Ascending aorta (tissue), 2 donors: ENCODE results near the gene HDAC8. TPM values are rescaled to one million over a fixed set of nuclear protein-coding genes. Genes with fewer than 3 reads are reported as not detected.
"Not testable (repeated sequence)": the region's sequence is repeated elsewhere in the genome, so short reads cannot be mapped to it uniquely, and the experiment has no call there.

Experiments
- DNase-seq, 2 donors: peaks; one replicate each; pipeline ENCODE4 v3.0.0-alpha.2; 2019; ENCODE audit warnings: low spot score in 2 of 2
- H3K27ac ChIP-seq, 2 donors: fragments of 200-600 bp; sonication (generic); one replicate each; pipeline ENCODE4 v1.5.1; 2016 to 2017; ENCODE audit warnings: mild to moderate bottlenecking in 1 of 2
- H3K27me3 ChIP-seq: fragments of 200-600 bp; sonication (generic); one replicate; pipeline ENCODE4 v1.5.1; 2017
- H3K36me3 ChIP-seq, 2 donors: fragments of 200-600 bp; sonication (generic); one replicate each; pipeline ENCODE4 v1.5.1; 2016
- H3K4me1 ChIP-seq, 2 donors: fragments of 200-600 bp; sonication (generic); one replicate each; pipeline ENCODE4 v1.5.1; 2016 to 2017; ENCODE audit warnings: mild to moderate bottlenecking in 1 of 2
- H3K4me3 ChIP-seq, 2 donors: fragments of 200-600 bp; sonication (generic); one replicate each; pipeline ENCODE4 v1.5.1; 2016 to 2017; ENCODE audit warnings: mild to moderate bottlenecking in 1 of 2
- H3K9me3 ChIP-seq, 2 donors: fragments of 200-600 bp; sonication (generic); one replicate each; pipeline ENCODE4 v1.5.1; 2016
- CTCF ChIP-seq, 3 experiments: fragments of 200-600 bp in 2 of 3; fragments of 450-650 bp in 1 of 3; sonication (generic) in 2 of 3; IDR thresholded peaks; one replicate each; pipeline ENCODE4 v1.5.1; 2016 to 2019; ENCODE audit warnings: antibody characterized with exemption in 3 of 3, mild to moderate bottlenecking in 1 of 3, moderate library complexity in 1 of 3
- intact Hi-C: fragments of 100-400 bp; cut with DNase I; formaldehyde crosslinking; loops from one replicate; pipeline ENCODE4 v1.15.1; 2023
- total RNA-seq: library from RNA; depleted of rRNA; stranded (reverse); fragments of >200 nt; gene quantifications from one replicate; pipeline ENCODE4 v1.1.0, GENCODE V29; 2016

The HDAC8 gene
- total RNA-seq, 1 donor from 2014 or later: 41.1 TPM

- Histone ChIP-seq H3K27ac (no peak overlapping the region), H3K36me3 (no peaks in the 10 kb centered on the region), H3K27me3 (no peaks in the 10 kb centered on the region), H3K4me3 (no peak overlapping the region), H3K9me3 (no peaks in the 10 kb centered on the region), H3K4me1 (no peaks in the 10 kb centered on the region)
- TF ChIP-seq CTCF (IDR thresholded peaks at IDR 0.05): no peak
- intact Hi-C loops: no loop called here
- DNase-seq: no peak
Measured at GRCh38 chrX:72326605-72327300, 245.9 kb downstream of the HDAC8 start.

- H3K27ac ChIP-seq, DNase-seq, intact Hi-C loops, H3K36me3 ChIP-seq, H3K4me3 ChIP-seq, H3K4me1 ChIP-seq, H3K27me3 ChIP-seq, H3K9me3 ChIP-seq: not testable (repeated sequence)
Measured at GRCh38 chrX:72319651-72320050, 253.0 kb downstream of the HDAC8 start.

DNA sequence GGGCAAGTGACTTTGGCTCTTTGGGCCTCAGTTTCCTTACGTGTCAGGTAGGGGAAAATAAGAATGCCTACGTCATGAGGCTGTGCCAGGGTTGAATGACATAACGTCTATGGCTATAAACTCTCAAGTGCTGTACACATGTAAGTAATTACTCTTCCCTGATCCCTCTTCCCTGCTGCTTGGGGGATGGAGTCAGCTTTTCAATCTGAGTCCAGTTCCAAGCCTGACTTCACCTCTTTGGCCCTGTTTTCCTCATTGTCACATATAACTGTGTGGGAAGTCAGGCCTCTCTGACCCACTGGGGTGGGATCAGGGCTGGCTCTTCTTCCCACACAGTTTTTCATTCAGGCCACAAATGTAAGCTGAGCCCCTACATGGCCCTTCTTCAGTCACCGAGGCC, 255.5 kb downstream of the HDAC8 start:
- Histone ChIP-seq H3K9me3 (no peaks in the 10 kb centered on the region), H3K36me3 (no peaks in the 10 kb centered on the region), H3K4me3 (no peak overlapping the region), H3K27me3 (peaks cover 8% of the 10 kb centered on the region), H3K27ac (no peak overlapping the region), H3K4me1 (no peaks in the 10 kb centered on the region)
- intact Hi-C loops: no loop called here
- TF ChIP-seq CTCF (IDR thresholded peaks at IDR 0.05): no peak
- DNase-seq: no peak

GRCh38 chrX:72316408-72317110, 256.1 kb downstream of the HDAC8 start:
- Histone ChIP-seq H3K27me3 (peaks cover 9% of the 10 kb centered on the region), H3K9me3 (no peaks in the 10 kb centered on the region), H3K27ac (no peak overlapping the region), H3K4me1 (no peaks in the 10 kb centered on the region), H3K4me3 (no peak overlapping the region), H3K36me3 (no peaks in the 10 kb centered on the region)
- no peak for DNase-seq
- intact Hi-C loops: no loop called here
- no peak for TF ChIP-seq CTCF (IDR thresholded peaks at IDR 0.05)

DNA sequence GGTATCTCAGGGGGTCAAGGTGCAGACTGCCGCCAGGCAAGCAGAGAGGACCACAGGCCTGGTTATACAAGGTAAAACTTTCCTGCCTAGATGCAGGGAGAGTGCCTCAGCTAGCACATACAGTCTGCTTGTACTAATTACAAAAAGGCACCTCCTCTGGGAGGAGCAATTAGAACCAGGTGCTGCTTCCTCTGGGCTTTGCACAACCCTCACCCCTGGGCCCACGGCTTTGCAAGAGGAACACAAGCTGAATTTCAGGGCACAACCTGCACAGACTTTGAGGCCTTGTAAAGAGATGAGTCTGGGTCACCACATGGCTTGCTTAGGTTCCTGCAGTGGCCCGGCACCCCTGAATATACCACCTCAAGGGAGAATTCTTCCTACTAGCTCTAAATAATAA, 257.8 kb downstream of the HDAC8 start:
- Histone ChIP-seq H3K27me3 (peaks cover 9% of the 10 kb centered on the region), H3K4me3 (no peak overlapping the region), H3K36me3 (no peaks in the 10 kb centered on the region), H3K9me3 (no peaks in the 10 kb centered on the region), H3K4me1 (no peaks in the 10 kb centered on the region), H3K27ac (no peak overlapping the region)
- intact Hi-C loops: no loop called here
- TF ChIP-seq CTCF (IDR thresholded peaks at IDR 0.05): no peak
- no peak for DNase-seq
